Adipocyte (in vitro differentiated cells): ENCODE data around the gene KBTBD8.

Experiments used
- DNase-seq: peaks from one replicate; pipeline ENCODE4 v3.0.0-alpha.2; 2015; ENCODE audit warnings: low read depth
- H3K27me3 ChIP-seq: replicated peaks from 2 replicates; pipeline ENCODE4 v1.7.0; 2013; ENCODE audit warnings: mild to moderate bottlenecking, low read length, moderate library complexity; ENCODE audit not compliant: control insufficient read depth, insufficient read depth
- H3K36me3 ChIP-seq: 2 replicates; pipeline ENCODE4 v1.7.0; 2013; ENCODE audit warnings: low read length, mild to moderate bottlenecking, moderate library complexity; ENCODE audit not compliant: control insufficient read depth, insufficient read depth, severe bottlenecking
- H3K4me1 ChIP-seq: 2 replicates; pipeline ENCODE4 v1.7.0; 2013; ENCODE audit warnings: mild to moderate bottlenecking, low read length, moderate library complexity; ENCODE audit not compliant: control insufficient read depth, insufficient read depth
- H3K4me3 ChIP-seq: 2 replicates; pipeline ENCODE4 v1.7.0; 2013; ENCODE audit warnings: mild to moderate bottlenecking, low read length, moderate library complexity
- H3K9ac ChIP-seq: 2 replicates; pipeline ENCODE4 v1.7.0; 2013; ENCODE audit warnings: mild to moderate bottlenecking, low read length, moderate library complexity
- H3K9me3 ChIP-seq: 2 replicates; pipeline ENCODE4 v1.7.0; 2013; ENCODE audit warnings: mild to moderate bottlenecking, low read length, moderate library complexity; ENCODE audit not compliant: control insufficient read depth

KBTBD8 gene

GRCh38 chr3:66980791-66981190, 17.3 kb upstream of the KBTBD8 start:
- peaks cover 4% of the 10 kb centered on the region for H3K4me1 ChIP-seq
- no peaks in the 10 kb centered on the region for H3K36me3 ChIP-seq
- no peak overlapping the region for H3K9ac ChIP-seq
- H3K27me3 ChIP-seq = no peaks in the 10 kb centered on the region
- H3K4me3 ChIP-seq = no peak overlapping the region
- no peak for DNase-seq
- H3K9me3 ChIP-seq = no peaks in the 10 kb centered on the region

GRCh38 chr3:66983101-66983500, 15.0 kb upstream of the KBTBD8 start:
- Histone ChIP-seq H3K27me3 (no peaks in the 10 kb centered on the region), H3K9ac (no peak overlapping the region), H3K4me3 (no peak overlapping the region), H3K36me3 (no peaks in the 10 kb centered on the region), H3K4me1 (peaks cover 4% of the 10 kb centered on the region), H3K9me3 (no peaks in the 10 kb centered on the region)
- no peak for DNase-seq

- Histone ChIP-seq H3K9me3 (no peaks in the 10 kb centered on the region), H3K4me3 (no peak overlapping the region), H3K4me1 (peaks cover 4% of the 10 kb centered on the region)
Measured at GRCh38 chr3:66985336-66985920, 12.7 kb upstream of the KBTBD8 start.

GRCh38 chr3:66986406-66986805, 11.7 kb upstream of the KBTBD8 start:
- DNase-seq = no peak
- Histone ChIP-seq H3K9ac (no peak overlapping the region), H3K4me3 (no peak overlapping the region), H3K9me3 (no peaks in the 10 kb centered on the region), H3K27me3 (no peaks in the 10 kb centered on the region), H3K36me3 (no peaks in the 10 kb centered on the region), H3K4me1 (peaks cover 7% of the 10 kb centered on the region)

More at GRCh38 chr3:66985336-66985920, 12.7 kb upstream of the KBTBD8 start:
- H3K36me3 ChIP-seq = no peaks in the 10 kb centered on the region
- H3K9ac ChIP-seq = no peak overlapping the region
- no peak for DNase-seq
- no peaks in the 10 kb centered on the region for H3K27me3 ChIP-seq

- H3K27me3 ChIP-seq = no peaks in the 10 kb centered on the region
- no peaks in the 10 kb centered on the region for H3K36me3 ChIP-seq
- no peak overlapping the region for H3K4me3 ChIP-seq
- no peaks in the 10 kb centered on the region for H3K9me3 ChIP-seq
- H3K9ac ChIP-seq = no peak overlapping the region
- DNase-seq = no peak
- H3K4me1 ChIP-seq = peaks cover 9% of the 10 kb centered on the region
Measured at GRCh38 chr3:66989241-66989640, 8.9 kb upstream of the KBTBD8 start.

GRCh38 chr3:66989860-66990696, 8.0 kb upstream of the KBTBD8 start:
- no peaks in the 10 kb centered on the region for H3K36me3 ChIP-seq
- H3K27me3 ChIP-seq = no peaks in the 10 kb centered on the region
- H3K4me3 ChIP-seq = no peak overlapping the region
- H3K4me1 ChIP-seq = peaks cover 9% of the 10 kb centered on the region
- no peaks in the 10 kb centered on the region for H3K9me3 ChIP-seq
- DNase-seq = no peak
- no peak overlapping the region for H3K9ac ChIP-seq

- Histone ChIP-seq H3K9ac (no peak overlapping the region), H3K36me3 (no peaks in the 10 kb centered on the region), H3K9me3 (no peaks in the 10 kb centered on the region), H3K27me3 (no peaks in the 10 kb centered on the region), H3K4me1 (peaks cover 5% of the 10 kb centered on the region), H3K4me3 (no peak overlapping the region)
- peak; percentile 83 for DNase-seq
Measured at GRCh38 chr3:66991459-66991858, 6.6 kb upstream of the KBTBD8 start.

- DNase-seq = no peak
- no peak overlapping the region for H3K9ac ChIP-seq
Measured at GRCh38 chr3:66993082-66993481, 5.0 kb upstream of the KBTBD8 start.

GRCh38 chr3:66994588-66994987, 3.5 kb upstream of the KBTBD8 start:
- H3K4me3 ChIP-seq = no peak overlapping the region
- H3K9me3 ChIP-seq = no peaks in the 10 kb centered on the region
- no peak overlapping the region for H3K9ac ChIP-seq
- peaks cover 17% of the 10 kb centered on the region for H3K4me1 ChIP-seq
- no peaks in the 10 kb centered on the region for H3K27me3 ChIP-seq
- no peaks in the 10 kb centered on the region for H3K36me3 ChIP-seq
- DNase-seq = no peak

More at GRCh38 chr3:66993082-66993481, 5.0 kb upstream of the KBTBD8 start:
- Histone ChIP-seq H3K9me3 (no peaks in the 10 kb centered on the region), H3K36me3 (no peaks in the 10 kb centered on the region), H3K4me3 (no peak overlapping the region), H3K27me3 (no peaks in the 10 kb centered on the region), H3K4me1 (peaks cover 12% of the 10 kb centered on the region)

GRCh38 chr3:66996696-66997095, 1.4 kb upstream of the KBTBD8 start:
- no peak for DNase-seq
- no peak overlapping the region for H3K9ac ChIP-seq
- no peaks in the 10 kb centered on the region for H3K27me3 ChIP-seq
- no peaks in the 10 kb centered on the region for H3K36me3 ChIP-seq
- no peaks in the 10 kb centered on the region for H3K9me3 ChIP-seq
- H3K4me3 ChIP-seq = no peak overlapping the region
- peaks cover 12% of the 10 kb centered on the region for H3K4me1 ChIP-seq

- Histone ChIP-seq H3K36me3 (no peaks in the 10 kb centered on the region), H3K27me3 (no peaks in the 10 kb centered on the region), H3K4me3 (peak overlapping the region; percentile 95), H3K9me3 (no peaks in the 10 kb centered on the region), H3K4me1 (peaks cover 12% of the 10 kb centered on the region), H3K9ac (peak overlapping the region; percentile 77)
- DNase-seq = peak; percentile 80
Measured at GRCh38 chr3:66997560-66998112, 471 bp upstream of the KBTBD8 start.
